Heart right ventricle (tissue), 16 donors: ENCODE data around the gene FOXO3. TPM values are rescaled to one million over a fixed set of nuclear protein-coding genes. Genes with fewer than 3 reads are reported as not detected.
"Not testable (repeated sequence)": the region's sequence is repeated elsewhere in the genome, so short reads cannot be mapped to it uniquely, and the experiment has no call there.

Experiments used
- ATAC-seq, 8 donors: fragments of 200-7000 bp; cut with Tn5 transposase; one replicate each; pipeline ENCODE4 v1.9.1; 2020; ENCODE audit warnings: mild to moderate bottlenecking in 8 of 8, moderate library complexity in 8 of 8, moderate number of reproducible peaks in 1 of 8
- DNase-seq, 2 donors: peaks; one replicate each; pipeline ENCODE4 v3.0.0-alpha.2; 2020
- H3K27ac ChIP-seq, 10 donors: fragments of 200-600 bp; sonication (generic) in 2 of 10; one replicate each; pipeline versions ENCODE4 v1.5.0 to v1.8.0; 2020 to 2022; ENCODE audit warnings: mild to moderate bottlenecking in 3 of 10
- H3K27me3 ChIP-seq, 7 donors: fragments of 200-600 bp; one replicate each; pipeline ENCODE4 v1.8.0; 2021 to 2022; ENCODE audit warnings: mild to moderate bottlenecking in 2 of 7
- H3K36me3 ChIP-seq, 9 donors: fragments of 200-600 bp; sonication (generic) in 1 of 9; one replicate each; pipeline versions ENCODE4 v1.5.0 to v1.8.0; 2020 to 2022; ENCODE audit warnings: mild to moderate bottlenecking in 2 of 9
- H3K4me1 ChIP-seq, 9 donors: fragments of 200-600 bp; sonication (generic) in 1 of 9; one replicate each; pipeline versions ENCODE4 v1.5.0 to v1.8.0; 2020 to 2022; ENCODE audit warnings: mild to moderate bottlenecking in 4 of 9
- H3K4me3 ChIP-seq, 10 donors: fragments of 200-600 bp; sonication (generic) in 2 of 10; one replicate each; pipeline versions ENCODE4 v1.5.0 to v1.8.0; 2020 to 2022; ENCODE audit warnings: mild to moderate bottlenecking in 7 of 10, moderate library complexity in 2 of 10
- H3K9me3 ChIP-seq, 11 donors: fragments of 200-600 bp in 10 of 11; sonication (generic) in 2 of 11; one replicate each; pipeline versions ENCODE4 v1.5.0 to v1.8.0; 2013 to 2022; ENCODE audit warnings: mild to moderate bottlenecking in 2 of 11, control low read depth in 1 of 11, moderate library complexity in 1 of 11
- CTCF ChIP-seq, 9 donors: fragments of 200-600 bp; sonication (generic) in 2 of 9; IDR thresholded peaks; one replicate each; pipeline versions ENCODE4 v1.5.0 to v1.8.0; 2021 to 2022; ENCODE audit warnings: antibody characterized with exemption in 9 of 9, mild to moderate bottlenecking in 5 of 9, moderate library complexity in 1 of 9
- WGBS, 2 donors: extraction: QIAGEN DNeasy Blood & Tissue Kit; methylation state at CpG; one replicate each; pipeline ENCODE4 v1.1.7; 2013; ENCODE audit warnings: inconsistent platforms in 1 of 2; 5-methylcytosine and 5-hydroxymethylcytosine counted together
- intact Hi-C, 10 donors: fragments of 100-400 bp; cut with DNase I; formaldehyde crosslinking; loops; one replicate each; pipeline versions ENCODE4 v1.11.1 to v1.14.2; 2022
- polyA plus RNA-seq, 2 donors: library from polyadenylated mRNA; stranded (reverse); fragments of 200-250 nt; gene quantifications; one replicate each; pipeline ENCODE4 v1.2.3, GENCODE V29; 2013
- total RNA-seq, 10 donors: library from RNA; stranded (reverse); fragmentation: NEBNext Ultra II Directional in 3 of 10; extraction: Animal tissue kit (Norgen Biotek cat#: 25700) in 3 of 10; gene quantifications; one replicate each; pipeline versions ENCODE4 v1.2.1 to v1.2.4, GENCODE V29; 2021 to 2023
- donor health status: Arrhythmogenic right ventricular cardiomyopathy.
- donor health status: ischemic (EF 13 %, LVEDD 7.1; RV severe dilation, severe dysfunction).
- donor health status: healthy with polysubstance abuse.
- donor health status: DM: no; HTN: yes; CAD: no.
- donor health status: DM: no; HTN: no; CAD: no.
- donor health status: ischemic (EF 25% LVEDD 6.9; RV normal size, moderate dysfunction).
- donor health status: ischemic (EF 25% LVEDD 5.7; RV mildly dilated, moderate dysfunction).
- donor health status: healthy.
- donor health status: DM: yes; HTN: yes; CAD: no.
- donor health status: Ischemic cardiomyopathy.
- donor health status: ischemic (EF 35%, LVEDD 5.7; RV mildly dilated, moderate dysfunction).
- donor health status: nonischemic (EF 11% LVEDD 7.7; RV severe dilation, severe dysfunction).
- donor health status: DM: yes; HTN: yes; CAD: no.
- donor health status: PGD.
- donor health status: ischemic (EF 29% LVEDD 5.4; RV normal size, mild dysfunction).
- donor health status: nonischemic (EF 23%, LVEDD 6.1; RV moderate dilation, normal function).

FOXO3 gene
- total and polyA plus RNA-seq, 12 donors = 16.8 to 52.6 (median 37.0) TPM

- intact Hi-C loops = no loop called here
- WGBS, 2 donors = 88 to 97% methylated on average over 1 of the region's 1 CpG
- H3K27me3 ChIP-seq = no peaks in the 10 kb centered on the region
- no peaks in the 10 kb centered on the region for H3K9me3 ChIP-seq
- no peak overlapping the region for H3K27ac ChIP-seq
- DNase-seq = no peak
- no peaks in the 10 kb centered on the region for H3K4me1 ChIP-seq
- no peaks in the 10 kb centered on the region for H3K36me3 ChIP-seq
- TF ChIP-seq CTCF (IDR thresholded peaks at IDR 0.05) = no peak
- ATAC-seq = no peak
- no peak overlapping the region for H3K4me3 ChIP-seq
Observed at GRCh38 chr6:108531332-108531731, 29.4 kb upstream of the FOXO3 start.

GRCh38 chr6:108535114-108535742 is 25.5 kb upstream of the FOXO3 start:
- ATAC-seq (no peak), DNase-seq (no peak)
- intact Hi-C loops = no loop called here
- H3K27ac ChIP-seq = no peak overlapping the region
- peaks cover 0 to 8% (median 0%) of the 10 kb centered on the region in 11 donors for H3K9me3 ChIP-seq
- no peaks in the 10 kb centered on the region for H3K4me1 ChIP-seq
- no peaks in the 10 kb centered on the region for H3K27me3 ChIP-seq
- no peak for TF ChIP-seq CTCF (IDR thresholded peaks at IDR 0.05)
- no peaks in the 10 kb centered on the region for H3K36me3 ChIP-seq
- no peak overlapping the region for H3K4me3 ChIP-seq
- WGBS, 2 donors = 89 to 94% methylated on average over 11 of the region's 11 CpGs

- H3K27me3 ChIP-seq, H3K36me3 ChIP-seq, H3K4me1 ChIP-seq, H3K9me3 ChIP-seq, H3K4me3 ChIP-seq, DNase-seq, ATAC-seq, H3K27ac ChIP-seq, intact Hi-C loops: not testable (repeated sequence)
- WGBS, 2 donors = 91 to 96% methylated on average over 4 of the region's 4 CpGs
Observed at GRCh38 chr6:108535920-108536535, 24.7 kb upstream of the FOXO3 start.

GRCh38 chr6:108541843-108542759 is 18.6 kb upstream of the FOXO3 start:
- Histone ChIP-seq H3K36me3 (no peaks in the 10 kb centered on the region), H3K9me3 (peaks cover 0 to 10% (median 0%) of the 10 kb centered on the region in 11 donors), H3K27me3 (no peaks in the 10 kb centered on the region), H3K4me3 (peak overlapping the region in 1 of 10 donors; percentile 6), H3K27ac (no peak overlapping the region), H3K4me1 (peaks cover 0 to 9% (median 0%) of the 10 kb centered on the region in 9 donors)
- ATAC-seq (peak; percentile 65 to 90 (median 82)), DNase-seq (peak; percentile 40 to 72)
- intact Hi-C loops = loop anchor here (1.0 to 10.0 kb wide), 18 partner anchors 240 to 1155 kb away; no protein-coding TSS in a partner anchor
- 11 to 17% methylated on average over 5 of the region's 5 CpGs for WGBS, 2 donors
- TF ChIP-seq CTCF (IDR thresholded peaks at IDR 0.05) = peak; percentile 76 to 92 (median 85)
